ENCODE measurements around the gene XPO4.
"Not testable (repeated sequence)": the region's sequence is repeated elsewhere in the genome, so short reads cannot be mapped to it uniquely, and the experiment has no call there.

Gene XPO4

DNA sequence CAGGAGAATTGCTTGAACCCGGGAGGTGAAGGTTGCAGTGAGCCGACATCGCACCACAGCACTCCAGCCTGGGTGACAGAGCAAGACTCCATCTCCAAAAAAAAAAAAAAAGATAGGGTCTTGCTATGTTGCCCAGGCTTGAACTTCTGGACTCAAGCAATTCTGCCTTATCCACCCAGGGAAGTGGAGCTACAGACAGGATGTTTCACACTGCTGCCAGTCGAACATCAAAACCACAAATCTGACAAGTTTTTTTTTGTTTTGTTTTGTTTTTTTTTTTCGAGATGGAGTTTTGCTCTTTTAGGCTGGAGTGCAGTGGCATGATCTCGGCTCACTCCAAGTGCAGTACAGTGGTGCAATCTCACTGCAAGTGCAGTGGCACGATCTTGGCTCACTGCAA lies 10.8 kb downstream of the XPO4 start:
- in situ Hi-C loops (cut with HindIII; ENCODE audit: low sequenced_read_pairs), result no loop called here

DNA sequence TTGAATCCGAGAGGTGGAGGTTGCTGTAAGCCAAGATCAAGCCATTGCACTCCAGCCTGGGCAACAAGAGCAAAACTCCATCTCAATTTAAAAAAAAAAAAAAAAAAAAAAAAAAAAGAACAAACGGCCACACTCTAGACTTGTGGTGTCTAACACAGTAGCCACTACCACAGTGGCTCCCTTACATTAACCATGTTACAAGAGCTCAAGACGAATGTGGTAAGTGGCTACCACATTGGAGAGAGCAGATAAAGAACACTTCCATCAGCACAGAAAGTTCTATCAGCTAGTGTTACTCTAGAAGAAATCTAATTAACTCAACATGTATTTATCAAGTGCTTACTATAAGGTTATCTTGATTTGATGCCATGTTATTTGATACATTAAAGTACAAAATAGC lies 11.5 kb downstream of the XPO4 start:
- in situ Hi-C loops (cut with HindIII; ENCODE audit: low sequenced_read_pairs), result no loop called here

DNA sequence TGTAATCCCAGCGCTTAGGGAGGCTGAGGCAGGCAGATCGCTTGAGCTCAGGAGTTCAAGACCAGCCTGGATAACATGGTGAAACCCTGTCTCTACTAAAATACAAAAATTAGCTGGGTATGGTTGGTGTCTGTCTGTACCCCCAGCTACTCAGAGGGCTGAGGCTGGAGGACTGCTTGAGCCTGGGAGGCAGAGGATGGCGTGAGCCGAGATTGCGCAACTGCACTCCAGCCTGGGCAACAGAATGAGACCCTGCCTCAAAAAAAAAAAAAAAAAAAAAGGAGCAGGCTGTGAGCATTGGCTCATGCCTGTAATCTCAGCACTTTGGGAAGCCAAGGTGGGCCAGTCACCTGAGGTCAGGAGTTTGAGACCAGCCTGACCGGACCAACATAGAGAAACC lies 12.0 kb downstream of the XPO4 start:
- in situ Hi-C loops (cut with HindIII; ENCODE audit: low sequenced_read_pairs), result not testable (repeated sequence)

DNA sequence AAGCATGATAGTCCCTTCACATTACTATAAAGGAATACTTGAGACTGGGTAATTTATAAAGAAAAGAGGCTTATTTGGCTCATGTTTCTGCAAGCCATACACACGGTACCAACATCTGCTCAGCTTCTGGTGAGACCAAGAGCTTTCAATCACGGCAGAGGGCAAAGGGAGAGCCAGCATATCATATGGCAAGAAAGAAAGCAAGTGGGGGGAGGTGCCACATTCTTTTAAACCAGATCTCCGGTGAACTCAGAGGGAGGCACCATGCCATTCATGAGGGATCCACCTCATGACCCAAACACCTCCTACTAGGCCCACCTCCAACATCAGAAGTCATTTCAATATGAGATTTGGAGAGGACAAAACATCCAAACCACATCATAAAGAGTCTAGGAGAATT lies 20.3 kb downstream of the XPO4 start:
- in situ Hi-C loops (cut with HindIII; ENCODE audit: low sequenced_read_pairs), result no loop called here

DNA sequence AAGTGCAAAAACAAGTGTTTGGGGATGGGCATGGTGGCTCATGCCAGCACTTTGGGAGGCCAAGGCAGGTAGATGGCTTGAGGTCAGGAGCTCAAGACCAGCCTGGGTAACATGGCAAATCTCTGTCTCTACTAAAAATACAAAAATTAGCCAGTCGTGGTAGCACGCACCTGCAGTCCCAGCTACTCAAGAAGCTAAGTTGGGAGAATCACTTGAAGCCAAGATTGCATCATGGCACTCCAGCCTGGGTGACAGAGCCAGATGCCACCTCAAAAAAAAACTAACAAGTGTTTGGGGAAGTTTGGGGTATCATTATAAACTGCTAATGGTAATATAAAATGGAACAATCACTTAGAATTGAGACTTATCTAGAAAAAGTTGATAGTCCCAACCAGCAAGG lies 24.6 kb downstream of the XPO4 start:
- in situ Hi-C loops (cut with HindIII; ENCODE audit: low sequenced_read_pairs), result no loop called here

DNA sequence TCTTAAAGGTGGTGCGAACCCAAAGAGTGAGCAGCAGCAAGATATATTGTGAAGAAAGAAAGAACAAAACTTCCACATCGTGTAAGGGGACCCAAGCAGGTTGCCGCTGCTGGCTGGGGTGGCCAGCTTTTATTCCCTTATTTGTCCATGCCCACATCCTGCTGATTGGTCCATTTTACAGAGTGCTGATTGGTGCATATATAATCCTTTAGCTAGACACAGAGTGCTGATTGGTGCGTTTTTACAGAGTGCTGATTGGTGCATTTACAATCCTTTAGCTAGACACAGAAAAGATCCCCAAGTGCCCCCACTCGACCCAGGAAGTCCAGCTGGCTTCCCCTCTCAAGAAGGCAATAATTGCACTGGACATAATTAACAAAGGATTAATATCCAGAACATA lies 25.7 kb downstream of the XPO4 start:
- in situ Hi-C loops (cut with HindIII; ENCODE audit: low sequenced_read_pairs), result not testable (repeated sequence)

DNA sequence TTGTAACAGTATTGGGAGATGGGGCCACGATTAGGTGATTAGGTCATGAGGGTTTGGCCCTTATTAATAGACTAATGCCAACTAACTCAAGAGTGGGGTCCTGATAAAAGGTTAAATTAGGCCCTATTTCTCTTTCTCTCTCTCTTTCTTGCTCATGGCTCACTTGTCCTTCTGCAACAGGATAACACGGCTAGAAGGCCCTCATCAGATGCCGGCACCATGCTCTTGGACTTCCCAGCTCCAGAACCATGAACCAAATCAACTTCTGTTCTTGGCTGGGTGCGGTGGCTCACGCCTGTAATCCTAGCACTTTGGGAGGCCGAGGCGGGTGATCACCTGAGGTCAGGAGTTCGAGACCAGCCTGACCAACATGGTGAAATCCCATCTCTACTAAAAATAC lies 28.1 kb downstream of the XPO4 start:
- in situ Hi-C loops (cut with HindIII; ENCODE audit: low sequenced_read_pairs), result not testable (repeated sequence)

DNA sequence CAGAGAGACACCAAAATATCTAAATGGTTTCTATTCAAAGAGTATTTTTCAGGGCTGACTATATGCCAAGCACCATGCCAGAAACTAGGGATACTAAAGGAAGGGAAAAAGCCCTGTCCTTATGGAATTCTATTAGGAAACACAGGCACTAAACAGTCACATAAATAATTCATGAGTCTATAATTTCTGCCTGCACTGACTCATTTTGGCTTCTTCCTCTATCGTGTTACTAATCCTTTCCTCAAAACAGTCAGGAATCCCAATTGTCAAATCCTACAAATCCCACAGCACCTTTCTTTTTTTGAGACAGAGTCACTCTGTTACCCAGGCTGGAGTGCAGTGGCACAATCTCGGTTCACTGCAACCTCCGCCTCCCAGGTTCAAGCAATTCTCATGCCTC lies 29.2 kb downstream of the XPO4 start:
- in situ Hi-C loops (cut with HindIII; ENCODE audit: low sequenced_read_pairs), result no loop called here

DNA sequence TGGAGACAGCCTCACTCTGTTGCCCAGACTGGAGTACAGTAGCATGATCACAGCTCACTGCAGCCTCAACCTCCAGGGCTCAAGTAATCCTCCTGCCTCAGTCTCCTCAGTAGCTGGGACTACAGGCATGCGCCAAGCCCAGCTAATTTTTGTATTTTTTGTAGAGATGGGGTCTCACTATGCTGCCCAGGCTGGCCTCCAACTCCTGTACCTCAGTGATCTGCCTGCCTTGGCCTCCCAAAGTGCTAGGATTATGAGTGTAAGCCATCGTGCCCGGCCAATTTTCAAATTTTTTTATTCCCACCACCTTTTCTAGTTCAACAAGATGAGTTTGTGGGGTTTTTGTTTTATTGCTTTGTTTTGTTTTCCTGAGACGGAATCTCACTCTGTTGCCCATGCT lies 31.7 kb downstream of the XPO4 start:
- in situ Hi-C loops (cut with HindIII; ENCODE audit: low sequenced_read_pairs), result no loop called here

DNA sequence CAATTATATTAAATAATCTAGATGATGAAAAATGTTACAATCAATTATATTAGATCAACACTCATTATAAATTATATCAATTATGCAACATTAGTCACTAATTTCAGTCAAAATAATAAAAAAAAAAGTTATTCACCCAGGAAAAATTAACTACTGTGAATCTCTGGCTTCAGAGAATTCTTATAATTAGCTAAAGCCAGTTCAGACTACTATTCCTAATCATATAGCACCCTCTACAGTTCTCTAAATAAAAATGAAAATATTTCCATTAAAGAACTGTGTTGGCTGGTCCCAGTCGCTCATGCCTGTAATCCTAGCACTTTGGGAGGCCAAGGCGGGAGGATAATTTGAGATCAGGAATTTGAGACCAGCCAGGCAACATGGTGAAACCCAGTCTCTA lies 33.0 kb downstream of the XPO4 start:
- in situ Hi-C loops (cut with HindIII; ENCODE audit: low sequenced_read_pairs), result no loop called here

DNA sequence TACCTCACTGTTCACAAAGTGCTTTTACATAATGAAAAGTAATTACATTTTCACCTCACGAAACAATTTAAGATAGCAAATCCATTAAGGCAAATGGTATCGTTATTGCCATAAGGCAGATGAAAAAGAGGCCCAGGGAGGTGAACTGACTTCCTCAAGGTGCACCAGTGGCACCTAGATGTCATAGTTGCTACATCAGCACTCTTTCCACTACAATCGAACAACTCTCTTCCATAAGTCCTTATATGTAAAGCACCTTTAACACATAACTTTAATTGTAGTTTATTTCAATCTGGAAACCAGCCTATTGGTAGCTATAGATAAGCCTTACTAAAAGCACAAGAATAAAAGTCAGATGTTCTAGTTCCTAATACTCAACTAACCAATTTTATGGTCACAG lies 35.1 kb downstream of the XPO4 start:
- in situ Hi-C loops (cut with HindIII; ENCODE audit: low sequenced_read_pairs), result no loop called here

DNA sequence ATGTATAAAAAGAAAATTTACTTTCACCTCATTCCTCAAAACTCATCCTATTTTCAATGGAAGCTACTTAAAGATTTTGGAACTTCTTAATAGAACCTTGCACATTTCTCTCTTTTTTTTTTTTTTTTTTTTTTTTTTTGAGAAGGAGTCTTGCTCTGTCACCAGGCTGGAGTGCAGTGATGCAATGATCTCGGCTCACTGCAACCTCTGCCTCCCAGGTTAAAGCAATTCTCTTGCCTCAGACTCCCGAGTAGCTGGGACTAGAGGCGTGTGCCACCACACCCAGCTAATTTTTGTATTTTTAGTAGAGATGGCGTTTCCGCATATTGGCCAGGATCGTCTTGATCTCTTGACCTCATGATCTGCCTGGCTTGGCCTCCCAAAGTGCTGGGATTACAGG lies 40.9 kb downstream of the XPO4 start:
- in situ Hi-C loops (cut with HindIII; ENCODE audit: low sequenced_read_pairs), result not testable (repeated sequence)

DNA sequence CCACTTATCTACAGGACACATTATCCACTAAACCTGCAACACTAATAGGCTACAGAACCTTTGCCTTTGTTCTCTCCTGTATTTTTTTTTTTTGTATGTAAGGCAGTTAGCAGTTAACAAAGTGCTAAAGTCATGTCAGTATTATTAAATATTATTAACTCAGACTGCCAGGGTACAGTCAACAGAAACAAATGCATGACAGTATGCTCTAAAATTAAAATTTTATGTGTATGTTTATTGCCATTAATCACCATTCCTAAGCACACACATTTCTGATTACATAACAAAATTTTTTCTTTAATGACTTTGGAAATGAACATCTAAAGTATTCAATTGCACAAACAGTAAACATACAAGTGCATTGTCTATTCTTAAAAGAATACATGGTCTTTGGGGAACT lies 41.7 kb downstream of the XPO4 start:
- in situ Hi-C loops (cut with HindIII; ENCODE audit: low sequenced_read_pairs), result no loop called here

DNA sequence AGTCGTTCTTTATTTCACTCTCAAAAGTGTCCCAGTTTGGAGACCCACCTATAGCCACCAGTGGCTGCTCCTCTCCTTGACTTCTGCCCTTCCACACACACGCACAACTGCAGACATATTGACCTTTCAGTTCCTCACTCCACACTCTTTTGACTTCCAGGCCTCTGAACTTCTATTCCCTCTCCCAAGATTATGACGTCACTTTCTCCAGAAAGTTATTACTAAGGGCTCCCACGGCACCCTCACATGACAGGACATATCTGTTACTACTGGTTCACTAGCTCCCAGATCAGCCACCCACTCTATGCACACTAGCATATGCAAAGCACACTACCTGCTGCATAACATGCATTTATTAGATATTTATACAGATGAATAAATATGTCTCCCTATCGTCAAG lies 45.9 kb downstream of the XPO4 start:
- in situ Hi-C loops (cut with HindIII; ENCODE audit: low sequenced_read_pairs), result no loop called here

DNA sequence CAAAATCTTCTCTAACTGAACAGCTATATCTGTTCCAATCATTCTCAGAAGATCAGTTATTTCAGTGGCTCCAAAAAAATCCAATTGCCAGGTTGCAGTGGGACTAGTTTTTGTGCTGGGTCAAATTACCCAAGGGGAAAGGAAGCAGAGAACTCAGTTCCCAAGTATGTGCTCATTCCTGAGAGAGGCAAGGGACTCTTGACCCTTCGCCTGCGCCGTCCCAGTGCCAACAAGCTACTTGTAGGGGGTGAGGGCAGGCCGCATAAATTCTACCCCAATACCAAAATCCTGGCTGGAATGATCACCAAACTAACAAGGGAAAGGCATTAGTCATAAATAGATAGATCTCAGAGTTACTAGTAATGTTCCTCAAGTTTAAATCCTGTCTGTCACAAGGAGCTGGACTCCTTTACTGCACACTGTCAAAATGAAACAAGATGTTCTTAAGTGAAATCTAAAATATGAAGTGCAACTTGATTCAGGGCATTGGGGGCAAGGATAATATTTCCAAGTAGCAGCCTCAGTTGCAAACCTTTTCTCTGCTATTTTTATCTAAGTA lies 50.6 kb downstream of the XPO4 start:
- in situ Hi-C loops (cut with HindIII; ENCODE audit: low sequenced_read_pairs), result no loop called here

DNA sequence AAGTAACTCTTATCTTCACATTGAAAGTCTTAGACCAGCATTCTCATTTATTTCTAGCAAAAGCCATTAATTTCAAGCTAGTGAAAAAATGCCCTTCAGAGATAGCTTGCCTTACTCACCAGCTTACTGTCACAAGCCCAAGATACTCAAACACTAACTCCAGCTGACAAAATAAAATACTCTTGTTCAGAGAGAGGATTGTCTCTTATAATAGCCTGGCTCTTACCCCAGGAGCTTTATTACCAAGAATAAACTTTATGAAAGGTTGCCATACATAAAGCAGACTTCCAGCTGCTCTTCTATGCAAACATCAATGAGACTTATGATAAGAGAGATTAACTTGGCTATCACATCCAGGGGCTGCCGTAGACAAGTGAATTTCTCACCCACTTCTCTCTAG lies 53.6 kb downstream of the XPO4 start:
- in situ Hi-C loops (cut with HindIII; ENCODE audit: low sequenced_read_pairs), result loop anchor here (10.0 kb wide), 1 partner anchor 654 kb away; the partner anchor contains the start of gene GJB2

DNA sequence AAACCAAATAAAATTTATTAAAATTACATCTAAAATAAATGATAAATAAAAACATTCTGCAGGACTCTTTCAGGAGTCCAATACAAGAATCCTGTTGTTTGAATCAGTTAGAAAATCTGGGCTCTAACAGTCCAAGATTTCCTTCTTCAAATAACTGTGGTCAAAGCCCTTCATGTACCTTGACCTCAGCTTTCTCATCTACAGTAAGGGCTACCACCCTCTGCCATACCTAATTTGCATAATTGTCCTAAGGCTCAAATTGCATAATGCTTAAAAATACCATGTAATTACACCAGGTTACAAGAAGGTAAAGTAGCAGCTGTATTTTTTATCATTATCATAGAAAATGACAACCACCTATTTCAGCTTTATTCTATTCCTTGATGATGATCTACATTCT lies 54.3 kb downstream of the XPO4 start:
- in situ Hi-C loops (cut with HindIII; ENCODE audit: low sequenced_read_pairs), result loop anchor here (10.0 kb wide), 1 partner anchor 653 kb away; the partner anchor contains the start of gene GJB2

DNA sequence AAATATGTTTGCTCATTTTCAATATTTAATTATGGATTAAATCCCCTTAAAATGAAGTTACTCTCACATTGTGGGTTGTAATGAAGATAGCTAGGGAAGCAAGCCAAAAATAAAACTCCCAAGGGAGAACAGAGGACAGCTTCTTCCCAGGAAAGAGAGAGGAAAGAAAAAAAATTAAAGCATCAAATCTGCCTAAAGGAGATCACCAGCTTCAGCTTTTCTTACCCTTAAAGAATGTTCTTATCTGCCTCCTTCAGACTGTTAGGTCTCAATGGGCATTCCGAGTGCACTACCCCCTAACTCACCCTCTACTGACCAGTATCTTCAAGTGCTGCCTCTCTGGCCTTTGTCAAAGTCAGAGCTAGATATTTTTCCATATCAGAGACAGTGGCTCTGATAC lies 55.2 kb downstream of the XPO4 start:
- in situ Hi-C loops (cut with HindIII; ENCODE audit: low sequenced_read_pairs), result loop anchor here (10.0 kb wide), 1 partner anchor 652 kb away; the partner anchor contains the start of gene GJB2

DNA sequence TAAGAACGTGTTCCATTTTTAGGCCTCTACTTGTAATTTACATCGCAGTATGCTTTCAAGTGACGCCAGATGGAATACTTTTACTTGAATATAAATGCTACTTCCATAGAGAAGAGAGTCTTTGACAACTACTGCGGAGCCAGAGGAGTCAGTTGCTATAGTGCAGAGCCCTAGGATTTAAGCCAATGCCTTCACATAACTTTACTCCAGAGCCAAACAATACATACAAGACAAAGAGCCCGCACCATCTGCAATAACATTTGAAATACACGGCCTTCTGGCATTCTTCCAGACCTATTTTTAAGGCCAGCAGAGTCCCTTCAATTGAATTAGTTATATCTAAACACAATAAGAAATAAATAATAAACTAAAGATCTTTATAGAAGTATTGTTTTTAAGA lies 59.4 kb downstream of the XPO4 start:
- in situ Hi-C loops (cut with HindIII; ENCODE audit: low sequenced_read_pairs), result loop anchor here (10.0 kb wide), 1 partner anchor 648 kb away; the partner anchor contains the start of gene GJB2

DNA sequence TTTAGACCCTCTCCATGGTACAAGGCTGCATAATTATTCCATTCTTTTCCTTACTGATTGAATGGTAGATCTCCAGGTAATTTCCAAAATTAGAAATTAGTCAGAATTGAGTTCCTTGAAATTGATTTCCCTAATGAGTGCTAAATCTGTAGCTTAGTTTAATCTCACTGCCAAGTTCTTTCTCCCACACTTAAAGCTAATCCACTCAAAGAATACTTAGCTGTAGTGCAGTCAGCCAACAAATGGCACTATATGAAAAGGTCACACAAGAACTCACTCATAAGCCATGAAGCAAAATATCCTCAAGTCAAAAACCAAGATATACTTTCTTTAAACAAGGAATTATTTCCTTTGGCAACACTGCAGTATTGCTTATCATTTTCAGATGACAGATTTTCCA lies 62.0 kb downstream of the XPO4 start:
- in situ Hi-C loops (cut with HindIII; ENCODE audit: low sequenced_read_pairs), result loop anchor here (10.0 kb wide), 1 partner anchor 646 kb away; the partner anchor contains the start of gene GJB2

DNA sequence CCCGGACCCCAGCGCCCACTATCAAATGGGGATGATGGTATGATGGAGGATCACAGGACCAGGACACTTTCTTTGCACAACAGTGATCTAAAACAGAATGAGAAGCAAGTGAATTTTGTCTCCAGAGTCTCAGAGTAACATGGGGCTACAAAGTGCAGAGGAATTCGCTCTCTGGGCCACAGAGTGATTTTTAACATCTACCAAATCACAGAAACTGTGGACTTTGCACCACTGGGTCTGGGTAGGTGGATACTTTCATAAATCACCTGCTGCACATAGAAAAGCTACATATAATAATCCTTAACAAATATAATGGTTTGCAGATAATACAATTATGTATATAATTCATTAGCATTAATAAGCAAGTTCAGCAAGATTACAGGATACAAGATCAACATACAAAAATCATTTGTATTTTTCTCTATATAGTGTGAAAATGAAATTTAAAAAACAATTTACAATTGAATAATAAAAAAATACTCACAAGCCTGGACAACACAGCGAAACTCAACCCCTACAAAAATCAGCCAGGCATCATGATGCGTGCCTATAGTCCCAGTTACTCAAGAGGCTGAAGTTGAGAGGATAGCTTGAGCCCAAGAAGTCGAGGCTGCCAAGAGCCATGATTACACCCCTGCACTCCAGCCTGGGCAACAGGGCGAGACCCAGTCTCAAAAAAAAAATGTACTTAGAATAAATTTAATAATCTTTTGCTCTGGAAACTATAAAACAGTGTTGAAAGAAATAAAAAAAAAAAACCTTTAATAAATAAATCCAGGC lies 68.5 kb downstream of the XPO4 start:
- in situ Hi-C loops (cut with HindIII; ENCODE audit: low sequenced_read_pairs), result no loop called here

DNA sequence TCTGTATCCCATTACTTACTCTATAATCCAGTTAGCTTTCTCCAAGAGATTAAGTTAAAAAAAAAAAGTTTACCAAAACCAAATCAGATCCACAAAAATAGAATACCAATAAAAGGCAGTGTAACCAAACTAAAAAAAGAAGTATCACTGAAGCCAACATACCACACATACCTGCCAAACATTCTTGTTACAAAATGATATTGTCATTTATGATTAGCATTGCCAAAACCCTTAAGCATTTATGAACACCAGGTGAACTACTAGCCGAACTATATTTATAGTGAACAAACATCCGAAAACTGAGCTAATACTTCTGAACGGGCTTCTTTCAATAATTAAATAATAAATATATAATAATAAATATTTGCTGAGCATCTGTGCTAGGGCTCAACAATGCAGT lies 69.7 kb downstream of the XPO4 start:
- in situ Hi-C loops (cut with HindIII; ENCODE audit: low sequenced_read_pairs), result no loop called here

DNA sequence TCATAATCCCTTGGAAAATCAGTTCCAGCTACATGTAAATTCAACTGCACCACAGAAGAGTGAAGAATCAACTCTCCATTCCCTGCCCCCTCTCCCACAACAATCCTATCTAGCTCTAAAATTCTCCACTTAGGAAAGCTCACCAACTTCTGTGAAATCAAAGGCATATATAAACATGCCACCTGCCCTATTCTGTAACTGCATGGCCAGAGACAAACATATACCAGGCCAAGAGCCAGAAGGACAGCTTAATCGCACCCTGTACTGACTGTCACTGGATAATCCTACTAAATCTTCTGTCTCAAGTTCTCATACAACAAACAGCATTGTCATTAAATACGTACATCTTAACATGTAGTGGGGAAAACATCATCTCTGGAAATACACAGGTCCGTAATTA lies 70.6 kb downstream of the XPO4 start:
- in situ Hi-C loops (cut with HindIII; ENCODE audit: low sequenced_read_pairs), result no loop called here

All from DLD1 (cell line).